ENCODE measurements around the gene ATG16L1. TPM values are rescaled to one million over a fixed set of nuclear protein-coding genes. Genes with fewer than 3 reads are reported as not detected.

Gene ATG16L1
- total RNA-seq, 4 donors from 2014 or later, result 38.6 to 77.2 (median 49.4) TPM

GRCh38 chr2:233266481-233266880, 15.0 kb downstream of the ATG16L1 start:
- TF ChIP-seq POLR2AphosphoS5 (IDR thresholded peaks at IDR 0.05), result no peak
- Histone ChIP-seq H3K27ac (no peak overlapping the region), H3K27me3 (no peaks in the 10 kb centered on the region), H3K9me3 (no peaks in the 10 kb centered on the region), H3K36me3 (peaks cover 80% of the 10 kb centered on the region), H3K4me1 (no peaks in the 10 kb centered on the region), H3K4me3 (no peak overlapping the region)
- 94% methylated on average over 4 of the region's 4 CpGs for WGBS
- no peak for DNase-seq (ENCODE audit: low spot score in 2 of 2)

GRCh38 chr2:233267516-233268245, 16.2 kb downstream of the ATG16L1 start:
- Histone ChIP-seq H3K4me3 (no peak overlapping the region), H3K36me3 (peaks cover 80% of the 10 kb centered on the region), H3K9me3 (no peaks in the 10 kb centered on the region), H3K27me3 (no peaks in the 10 kb centered on the region), H3K27ac (no peak overlapping the region), H3K4me1 (no peaks in the 10 kb centered on the region)
- 91% methylated on average over 6 of the region's 6 CpGs for WGBS
- no peak for DNase-seq (ENCODE audit: low spot score in 2 of 2)
- no peak for TF ChIP-seq POLR2AphosphoS5 (IDR thresholded peaks at IDR 0.05)
- no peak for TF ChIP-seq EP300 (IDR thresholded peaks at IDR 0.05)
- no peak for TF ChIP-seq CTCF (IDR thresholded peaks at IDR 0.05)
- TF ChIP-seq POLR2A (IDR thresholded peaks at IDR 0.05), result no peak

GRCh38 chr2:233270366-233270765, 18.9 kb downstream of the ATG16L1 start:
- no peak overlapping the region for H3K4me3 ChIP-seq
- no peaks in the 10 kb centered on the region for H3K9me3 ChIP-seq
- H3K27ac ChIP-seq, result no peak overlapping the region
- DNase-seq (ENCODE audit: low spot score in 2 of 2), result no peak
- H3K27me3 ChIP-seq, result no peaks in the 10 kb centered on the region
- H3K4me1 ChIP-seq, result no peaks in the 10 kb centered on the region
- TF ChIP-seq POLR2AphosphoS5 (IDR thresholded peaks at IDR 0.05) (no peak), CTCF (IDR thresholded peaks at IDR 0.05) (no peak), EP300 (IDR thresholded peaks at IDR 0.05) (no peak), POLR2A (IDR thresholded peaks at IDR 0.05) (no peak)
- 76% methylated on average over 5 of the region's 5 CpGs for WGBS
- H3K36me3 ChIP-seq, result peaks cover 78% of the 10 kb centered on the region

GRCh38 chr2:233270951-233271350, 19.5 kb downstream of the ATG16L1 start:
- no peak for TF ChIP-seq POLR2AphosphoS5 (IDR thresholded peaks at IDR 0.05)
- no peak for TF ChIP-seq POLR2A (IDR thresholded peaks at IDR 0.05)
- no peak for TF ChIP-seq EP300 (IDR thresholded peaks at IDR 0.05)
- no peak for TF ChIP-seq CTCF (IDR thresholded peaks at IDR 0.05)
- DNase-seq (ENCODE audit: low spot score in 2 of 2), result no peak
- Histone ChIP-seq H3K9me3 (no peaks in the 10 kb centered on the region), H3K4me3 (no peak overlapping the region), H3K27ac (peak overlapping the region; percentile 49), H3K27me3 (no peaks in the 10 kb centered on the region), H3K4me1 (no peaks in the 10 kb centered on the region), H3K36me3 (peaks cover 78% of the 10 kb centered on the region)
- 81% methylated on average over 4 of the region's 4 CpGs for WGBS

- TF ChIP-seq POLR2A (IDR thresholded peaks at IDR 0.05), result no peak
- TF ChIP-seq EP300 (IDR thresholded peaks at IDR 0.05), result no peak
- TF ChIP-seq CTCF (IDR thresholded peaks at IDR 0.05), result no peak
- no peak for TF ChIP-seq POLR2AphosphoS5 (IDR thresholded peaks at IDR 0.05)
- Histone ChIP-seq H3K27ac (peak overlapping the region; percentile 49), H3K9me3 (no peaks in the 10 kb centered on the region), H3K4me1 (no peaks in the 10 kb centered on the region), H3K27me3 (no peaks in the 10 kb centered on the region), H3K4me3 (no peak overlapping the region), H3K36me3 (peaks cover 78% of the 10 kb centered on the region)
- WGBS, result 87% methylated on average over 2 of the region's 2 CpGs
- no peak for DNase-seq (ENCODE audit: low spot score in 2 of 2)
Observed at GRCh38 chr2:233271693-233272092, 20.2 kb downstream of the ATG16L1 start.
